Neuronal stem cell (in vitro differentiated cells): ENCODE measurements around the gene PLA2G2C.
A peak's percentile ranks its signal among the peaks of the same experiment; 100 is the strongest.
"Not testable (repeated sequence)": the region's sequence is repeated elsewhere in the genome, so short reads cannot be mapped to it uniquely, and the experiment has no call there.

Source experiments
- DNase-seq: peaks from one replicate; pipeline ENCODE4 v3.0.0-alpha.2; 2013; ENCODE audit warnings: low spot score
- H2AFZ ChIP-seq: one replicate; pipeline ENCODE4 v1.6.1; 2013; ENCODE audit warnings: mild to moderate bottlenecking, low read length, inconsistent platforms
- H2AK5ac ChIP-seq: 2 replicates; pipeline ENCODE4 v1.6.1; 2013; ENCODE audit warnings: low read depth, mild to moderate bottlenecking, inconsistent platforms, low read length, moderate library complexity, mixed read lengths
- H2BK120ac ChIP-seq: 2 replicates; pipeline ENCODE4 v1.6.1; 2013; ENCODE audit warnings: low read depth, mild to moderate bottlenecking, inconsistent platforms, low read length, moderate library complexity, mixed read lengths
- H2BK12ac ChIP-seq: one replicate; pipeline ENCODE4 v1.6.1; 2013; ENCODE audit warnings: low read length, inconsistent platforms
- H2BK15ac ChIP-seq: 2 replicates; pipeline ENCODE4 v1.6.1; 2013; ENCODE audit warnings: mild to moderate bottlenecking, low read length, inconsistent platforms, mixed read lengths
- H2BK5ac ChIP-seq: one replicate; pipeline ENCODE4 v1.6.1; 2013; ENCODE audit warnings: inconsistent platforms, mild to moderate bottlenecking, low read length, moderate library complexity
- H3K14ac ChIP-seq: one replicate; pipeline ENCODE4 v1.6.1; 2013; ENCODE audit warnings: low read length, inconsistent platforms
- H3K18ac ChIP-seq: 2 replicates; pipeline ENCODE4 v1.6.1; 2013; ENCODE audit warnings: low read length, inconsistent platforms
- H3K23ac ChIP-seq: 2 replicates; pipeline ENCODE4 v1.6.1; 2013; ENCODE audit warnings: low read depth, mild to moderate bottlenecking, mixed read lengths, low read length, inconsistent platforms; ENCODE audit not compliant: poor library complexity
- H3K27ac ChIP-seq: replicated peaks from 3 replicates; pipeline ENCODE4 v1.5.1; 2013; ENCODE audit warnings: low read length, inconsistent platforms
- H3K27me3 ChIP-seq, 3 experiments: 2 replicates each; pipeline ENCODE4 v1.6.1; 2013; ENCODE audit warnings: low read length in 3 of 3, mild to moderate bottlenecking in 2 of 3, inconsistent platforms in 1 of 3, low read depth in 1 of 3, mixed read lengths in 1 of 3, moderate library complexity in 1 of 3; ENCODE audit not compliant: control insufficient read depth in 3 of 3, insufficient read depth in 3 of 3
- H3K36me3 ChIP-seq, 2 donors: replicated peaks in 1 of 2; 2 replicates each; pipeline ENCODE4 v1.6.1; 2013; ENCODE audit warnings: low read length in 2 of 2; ENCODE audit not compliant: control insufficient read depth in 2 of 2, insufficient read depth in 2 of 2
- H3K4ac ChIP-seq: 2 replicates; pipeline ENCODE4 v1.6.1; 2013; ENCODE audit warnings: inconsistent platforms, mild to moderate bottlenecking, low read length, moderate library complexity
- H3K4me1 ChIP-seq, 2 donors: 1 replicate in 1 of 2; 2 replicates in 1 of 2; pipeline ENCODE4 v1.6.1; 2013; ENCODE audit warnings: low read length in 2 of 2, low read depth in 1 of 2; ENCODE audit not compliant: control insufficient read depth in 2 of 2, insufficient read depth in 1 of 2
- H3K4me2 ChIP-seq: one replicate; pipeline ENCODE4 v1.6.1; 2013; ENCODE audit warnings: mild to moderate bottlenecking, low read length, inconsistent platforms; ENCODE audit not compliant: insufficient read depth, poor library complexity, severe bottlenecking
- H3K4me3 ChIP-seq, 2 donors: 2 replicates each; pipeline ENCODE4 v1.5.1; 2013; ENCODE audit warnings: low read length in 2 of 2, mild to moderate bottlenecking in 2 of 2, inconsistent platforms in 1 of 2, moderate library complexity in 1 of 2
- H3K79me1 ChIP-seq: one replicate; pipeline ENCODE4 v1.6.1; 2013; ENCODE audit warnings: low read depth, mild to moderate bottlenecking, inconsistent platforms, low read length, moderate library complexity
- H3K9ac ChIP-seq: one replicate; pipeline ENCODE4 v1.6.1; 2013; ENCODE audit warnings: mild to moderate bottlenecking, low read depth, low read length, inconsistent platforms; ENCODE audit not compliant: poor library complexity
- H3K9me3 ChIP-seq, 2 donors: replicated peaks in 1 of 2; 2 replicates each; pipeline versions ENCODE3 to v1.6.1; 2013; ENCODE audit warnings: low read length in 2 of 2, mild to moderate bottlenecking in 2 of 2, inconsistent platforms in 1 of 2, low read depth in 1 of 2, mixed read lengths in 1 of 2, moderate library complexity in 1 of 2; ENCODE audit not compliant: control insufficient read depth in 2 of 2, insufficient read depth in 1 of 2
- H4K8ac ChIP-seq: one replicate; pipeline ENCODE4 v1.6.1; 2013; ENCODE audit warnings: low read depth, mild to moderate bottlenecking, inconsistent platforms, low read length, moderate library complexity
- H4K91ac ChIP-seq: one replicate; pipeline ENCODE4 v1.6.1; 2013; ENCODE audit warnings: low read length, low read depth, mild to moderate bottlenecking, inconsistent platforms; ENCODE audit not compliant: poor library complexity
- WGBS, 2 donors: extraction: QIAGEN DNeasy Blood & Tissue Kit; methylation state at CpG; one replicate each; pipeline ENCODE4 v1.1.7; 2013; ENCODE audit warnings: missing lambda C conversion rate in 2 of 2, mixed read lengths in 1 of 2; ENCODE audit not compliant: insufficient read length in 2 of 2, insufficient replicate concordance in 1 of 2; ENCODE audit errors: extremely low coverage in 2 of 2; 5-methylcytosine and 5-hydroxymethylcytosine counted together

The PLA2G2C gene

DNA sequence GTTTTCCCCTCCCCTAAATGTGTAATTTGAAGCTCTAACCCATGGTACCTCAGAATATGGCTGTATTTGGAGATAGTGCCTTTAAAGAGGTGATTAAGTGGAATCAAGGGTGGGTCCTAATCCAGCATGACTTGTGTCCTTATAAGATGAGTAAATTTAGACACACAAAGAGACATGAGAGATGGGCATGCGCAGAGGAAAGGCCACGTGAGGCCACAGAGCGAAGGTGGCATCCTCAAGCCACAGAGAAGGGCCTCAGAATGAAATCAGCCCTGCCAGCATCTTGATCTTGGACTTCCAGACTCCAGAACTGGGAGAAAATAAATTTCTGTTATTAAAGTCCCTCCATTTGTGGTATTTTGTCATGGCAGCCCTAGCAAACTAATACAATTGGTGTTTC lies 50.1 kb downstream of the PLA2G2C start:
- Histone ChIP-seq H3K9me3 (no peaks in the 10 kb centered on the region), H3K18ac (no peak overlapping the region), H2BK12ac (no peak overlapping the region), H3K27me3 (no peaks in the 10 kb centered on the region), H3K23ac (no peak overlapping the region), H2BK120ac (no peak overlapping the region), H3K4me2 (no peak overlapping the region), H4K8ac (no peak overlapping the region), H3K36me3 (no peaks in the 10 kb centered on the region), H2BK15ac (no peak overlapping the region), H3K79me1 (no peaks in the 10 kb centered on the region), H3K4ac (no peak overlapping the region), H3K9ac (no peak overlapping the region), H2AK5ac (no peak overlapping the region), H3K27ac (no peak overlapping the region), H3K14ac (no peak overlapping the region), H2BK5ac (no peak overlapping the region), H3K4me1 (no peaks in the 10 kb centered on the region), H3K4me3 (no peak overlapping the region), H2AFZ (no peak overlapping the region), H4K91ac (no peak overlapping the region)
- no CpG with 5 or more reads among the region's 3 CpGs for WGBS, 2 donors
- DNase-seq = no peak

- Histone ChIP-seq H3K23ac (no peak overlapping the region), H2AFZ (no peak overlapping the region), H2BK5ac (no peak overlapping the region), H2AK5ac (no peak overlapping the region), H2BK12ac (no peak overlapping the region), H3K4me1 (no peaks in the 10 kb centered on the region), H3K79me1 (no peaks in the 10 kb centered on the region), H3K27ac (no peak overlapping the region), H2BK15ac (no peak overlapping the region), H3K4me3 (no peak overlapping the region), H3K36me3 (no peaks in the 10 kb centered on the region), H4K8ac (no peak overlapping the region), H3K18ac (no peak overlapping the region), H3K14ac (no peak overlapping the region), H4K91ac (no peak overlapping the region), H2BK120ac (no peak overlapping the region), H3K9ac (no peak overlapping the region), H3K4me2 (no peak overlapping the region), H3K9me3 (no peaks in the 10 kb centered on the region), H3K27me3 (no peaks in the 10 kb centered on the region), H3K4ac (no peak overlapping the region)
- DNase-seq = no peak
- WGBS, 2 donors = no CpG with 5 or more reads among the region's 3 CpGs
Observed at GRCh38 chr1:20134995-20135394, 51.3 kb downstream of the PLA2G2C start.

GRCh38 chr1:20130518-20130917 lies 55.8 kb downstream of the PLA2G2C start:
- not testable (repeated sequence) for H3K14ac ChIP-seq, H3K36me3 ChIP-seq, H2BK5ac ChIP-seq, H3K9ac ChIP-seq, H3K18ac ChIP-seq, H2BK120ac ChIP-seq, H3K4me3 ChIP-seq, H3K23ac ChIP-seq, H3K4ac ChIP-seq, DNase-seq, H2BK15ac ChIP-seq, H2BK12ac ChIP-seq, H2AK5ac ChIP-seq, H2AFZ ChIP-seq, H3K79me1 ChIP-seq, H3K4me2 ChIP-seq, H3K27me3 ChIP-seq, H3K4me1 ChIP-seq, H3K27ac ChIP-seq, H3K9me3 ChIP-seq, H4K91ac ChIP-seq, H4K8ac ChIP-seq
- WGBS, 2 donors = no CpG with 5 or more reads among the region's 3 CpGs

GRCh38 chr1:20126806-20127440 lies 59.4 kb downstream of the PLA2G2C start:
- Histone ChIP-seq H2BK15ac (no peak overlapping the region), H3K4me1 (peaks cover 2% of the 10 kb centered on the region in 2 donors), H3K4me3 (peak overlapping the region in 1 of 2 donors; percentile 50), H3K27me3 (no peaks in the 10 kb centered on the region), H3K14ac (peak overlapping the region; percentile 33), H2AFZ (no peak overlapping the region), H2AK5ac (no peak overlapping the region), H3K9me3 (no peaks in the 10 kb centered on the region), H3K4ac (no peak overlapping the region), H4K8ac (no peak overlapping the region), H4K91ac (no peak overlapping the region), H3K27ac (no peak overlapping the region), H2BK120ac (no peak overlapping the region), H3K36me3 (no peaks in the 10 kb centered on the region), H2BK5ac (no peak overlapping the region), H3K23ac (no peak overlapping the region), H2BK12ac (no peak overlapping the region), H3K9ac (no peak overlapping the region), H3K4me2 (no peak overlapping the region), H3K79me1 (no peaks in the 10 kb centered on the region), H3K18ac (no peak overlapping the region)
- WGBS, 2 donors = no CpG with 5 or more reads among the region's 10 CpGs
- no peak for DNase-seq
